Trophoblast cell (in vitro differentiated cells and primary cell): Measurements from ENCODE around the gene CSTA. TPM values are rescaled to one million over a fixed set of nuclear protein-coding genes. Genes with fewer than 3 reads are reported as not detected.

Experiments
- DNase-seq, 2 donors: peaks; one replicate each; pipeline ENCODE4 v3.0.0-alpha.2; 2016
- H2AFZ ChIP-seq: 2 replicates; pipeline ENCODE4 v1.6.1; 2013; ENCODE audit warnings: low read length, moderate library complexity, mild to moderate bottlenecking; ENCODE audit not compliant: insufficient read depth, poor library complexity
- H2AK5ac ChIP-seq: 2 replicates; pipeline ENCODE4 v1.6.1; 2013; ENCODE audit warnings: mild to moderate bottlenecking, low read length
- H2BK120ac ChIP-seq: 2 replicates; pipeline ENCODE4 v1.6.1; 2013; ENCODE audit warnings: low read length, mild to moderate bottlenecking, moderate library complexity; ENCODE audit not compliant: insufficient read depth, poor library complexity
- H2BK12ac ChIP-seq: 2 replicates; pipeline ENCODE4 v1.6.1; 2013; ENCODE audit warnings: mild to moderate bottlenecking, low read length, moderate library complexity
- H2BK5ac ChIP-seq: 2 replicates; pipeline ENCODE4 v1.6.1; 2013; ENCODE audit warnings: low read length, low read depth, moderate library complexity, mild to moderate bottlenecking; ENCODE audit not compliant: poor library complexity
- H3K14ac ChIP-seq: 2 replicates; pipeline ENCODE4 v1.6.1; 2013; ENCODE audit warnings: mild to moderate bottlenecking, low read length
- H3K18ac ChIP-seq: 2 replicates; pipeline ENCODE4 v1.6.1; 2013; ENCODE audit warnings: mild to moderate bottlenecking, low read length
- H3K23ac ChIP-seq: 2 replicates; pipeline ENCODE4 v1.6.1; 2013; ENCODE audit warnings: low read length
- H3K27ac ChIP-seq: 2 replicates; pipeline ENCODE4 v1.5.1; 2013; ENCODE audit warnings: low read depth, mild to moderate bottlenecking, inconsistent platforms, low read length, moderate library complexity
- H3K27me3 ChIP-seq: 2 replicates; pipeline ENCODE4 v1.6.1; 2013; ENCODE audit warnings: inconsistent platforms, mild to moderate bottlenecking, low read length, moderate library complexity; ENCODE audit not compliant: insufficient read depth
- H3K36me3 ChIP-seq, 2 experiments: 1 replicate in 1 of 2; 2 replicates in 1 of 2; pipeline ENCODE4 v1.6.1; 2013; ENCODE audit warnings: low read length in 2 of 2, mild to moderate bottlenecking in 2 of 2, moderate library complexity in 1 of 2; ENCODE audit not compliant: insufficient read depth in 2 of 2, control insufficient read depth in 1 of 2
- H3K4ac ChIP-seq: 2 replicates; pipeline ENCODE4 v1.6.1; 2013; ENCODE audit warnings: low read depth, mild to moderate bottlenecking, low read length, moderate library complexity
- H3K4me1 ChIP-seq, 2 experiments: 1 replicate in 1 of 2; 2 replicates in 1 of 2; pipeline ENCODE4 v1.6.1; 2013; ENCODE audit warnings: low read length in 2 of 2, mild to moderate bottlenecking in 2 of 2, moderate library complexity in 1 of 2; ENCODE audit not compliant: insufficient read depth in 2 of 2, control insufficient read depth in 1 of 2
- H3K4me2 ChIP-seq: 2 replicates; pipeline ENCODE4 v1.6.1; 2013; ENCODE audit warnings: inconsistent platforms, mild to moderate bottlenecking, low read length, moderate library complexity
- H3K4me3 ChIP-seq: 2 replicates; pipeline ENCODE4 v1.5.1; 2013; ENCODE audit warnings: mild to moderate bottlenecking, low read depth, low read length, inconsistent platforms
- H3K79me1 ChIP-seq: one replicate; pipeline ENCODE4 v1.6.1; 2013; ENCODE audit warnings: low read length
- H3K79me2 ChIP-seq: 2 replicates; pipeline ENCODE4 v1.6.1; 2013; ENCODE audit warnings: low read length, mild to moderate bottlenecking; ENCODE audit not compliant: control insufficient read depth, insufficient read depth, poor library complexity
- H3K9ac ChIP-seq: 2 replicates; pipeline ENCODE4 v1.6.1; 2013; ENCODE audit warnings: mild to moderate bottlenecking, low read length
- H3K9me3 ChIP-seq: 2 replicates; pipeline ENCODE4 v1.6.1; 2013; ENCODE audit warnings: low read depth, mild to moderate bottlenecking, control low read depth, inconsistent platforms, low read length; ENCODE audit not compliant: insufficient read depth
- H4K12ac ChIP-seq: 2 replicates; pipeline ENCODE4 v1.6.1; 2013; ENCODE audit warnings: low read depth, mild to moderate bottlenecking, low read length, moderate library complexity
- H4K8ac ChIP-seq: 2 replicates; pipeline ENCODE4 v1.6.1; 2013; ENCODE audit warnings: low read depth, mild to moderate bottlenecking, low read length, moderate library complexity
- H4K91ac ChIP-seq: one replicate; pipeline ENCODE4 v1.6.1; 2013; ENCODE audit warnings: low read depth, mild to moderate bottlenecking, low read length, moderate library complexity
- WGBS: extraction: QIAGEN DNeasy Blood & Tissue Kit; methylation state at CpG from one replicate; pipeline ENCODE4 v1.1.7; 2013; ENCODE audit warnings: missing lambda C conversion rate; ENCODE audit not compliant: insufficient read length, insufficient coverage; ENCODE audit errors: extremely low coverage; 5-methylcytosine and 5-hydroxymethylcytosine counted together
- polyA plus RNA-seq: library from polyadenylated mRNA; stranded (reverse); fragments of 200-250 nt; gene quantifications from 2 replicates; pipeline ENCODE4 v1.2.3, GENCODE V29; 2013

Gene CSTA
- polyA plus RNA-seq = 1.2 and 2.1 TPM in 2 replicates

GRCh38 chr3:122324871-122325323, at the start of gene CSTA:
Gene CSTA (plus strand): TSS chr3:122325248. CDS start chr3:122325293, 45 bp downstream.
- no CpG with 5 or more reads among the region's 6 CpGs for WGBS
- no peak within 1 kb of the TSS for H3K27ac ChIP-seq
- no peak within 1 kb of the TSS for H2BK5ac ChIP-seq
- H3K27me3 ChIP-seq = no peaks in the 10 kb centered on the region
- no peak within 1 kb of the TSS for H3K4me3 ChIP-seq
- H2BK12ac ChIP-seq = no peak within 1 kb of the TSS
- H3K79me1 ChIP-seq = no peaks in the 10 kb centered on the region
- no peak within 1 kb of the TSS for H3K18ac ChIP-seq
- H2BK120ac ChIP-seq = no peak within 1 kb of the TSS
- H3K4me1 ChIP-seq = no peaks in the 10 kb centered on the region
- peak; percentile 19 to 67 for DNase-seq
- no peak within 1 kb of the TSS for H4K8ac ChIP-seq
- H4K91ac ChIP-seq = no peak within 1 kb of the TSS
- no peak within 1 kb of the TSS for H3K23ac ChIP-seq
- no peak within 1 kb of the TSS for H3K14ac ChIP-seq
- H3K79me2 ChIP-seq = no peaks in the 10 kb centered on the region
- no peak within 1 kb of the TSS for H3K4ac ChIP-seq
- H3K9me3 ChIP-seq = no peaks in the 10 kb centered on the region
- H3K4me2 ChIP-seq = no peak within 1 kb of the TSS
- H2AK5ac ChIP-seq = no peak within 1 kb of the TSS
- no peak within 1 kb of the TSS for H4K12ac ChIP-seq
- no peak within 1 kb of the TSS for H2AFZ ChIP-seq
- H3K9ac ChIP-seq = no peak within 1 kb of the TSS
- H3K36me3 ChIP-seq = no peaks in the 10 kb centered on the region

- Histone ChIP-seq H4K12ac (no peak overlapping the region), H3K4ac (no peak overlapping the region), H2BK5ac (no peak overlapping the region), H3K79me1 (no peaks in the 10 kb centered on the region), H3K4me1 (no peaks in the 10 kb centered on the region), H2BK120ac (no peak overlapping the region), H4K8ac (no peak overlapping the region), H3K36me3 (no peaks in the 10 kb centered on the region), H4K91ac (no peak overlapping the region), H3K27me3 (no peaks in the 10 kb centered on the region), H2AK5ac (no peak overlapping the region), H2BK12ac (no peak overlapping the region), H3K23ac (no peak overlapping the region), H3K27ac (no peak overlapping the region), H3K9ac (no peak overlapping the region), H3K14ac (no peak overlapping the region), H3K79me2 (no peaks in the 10 kb centered on the region), H2AFZ (no peak overlapping the region), H3K4me2 (no peak overlapping the region), H3K18ac (no peak overlapping the region), H3K9me3 (no peaks in the 10 kb centered on the region), H3K4me3 (no peak overlapping the region)
- no CpG with 5 or more reads among the region's 3 CpGs for whole genome bisulfite sequencing
- no peak for DNase-seq
Measured at GRCh38 chr3:122281891-122282290, 43.2 kb upstream of the CSTA start.

- Histone ChIP-seq H3K79me2 (no peaks in the 10 kb centered on the region), H3K27ac (no peak overlapping the region), H3K4me3 (no peak overlapping the region), H3K23ac (no peak overlapping the region), H2AFZ (no peak overlapping the region), H4K91ac (no peak overlapping the region), H2BK5ac (no peak overlapping the region), H3K4ac (no peak overlapping the region), H3K14ac (no peak overlapping the region), H4K8ac (no peak overlapping the region), H3K9me3 (no peaks in the 10 kb centered on the region), H3K27me3 (no peaks in the 10 kb centered on the region), H2BK12ac (no peak overlapping the region), H3K18ac (no peak overlapping the region), H2AK5ac (no peak overlapping the region), H3K4me2 (no peak overlapping the region), H3K79me1 (no peaks in the 10 kb centered on the region), H2BK120ac (no peak overlapping the region), H4K12ac (no peak overlapping the region), H3K9ac (no peak overlapping the region), H3K4me1 (no peaks in the 10 kb centered on the region), H3K36me3 (no peaks in the 10 kb centered on the region)
- WGBS = no CpG with 5 or more reads among the region's 22 CpGs
- DNase-seq = peak in 1 of 2 donors; percentile 17
Measured at GRCh38 chr3:122283796-122284445, 41.1 kb upstream of the CSTA start.

GRCh38 chr3:122284486-122284885, 40.6 kb upstream of the CSTA start:
- Histone ChIP-seq H2BK5ac (no peak overlapping the region), H2BK12ac (no peak overlapping the region), H2AFZ (no peak overlapping the region), H3K27ac (no peak overlapping the region), H3K9ac (no peak overlapping the region), H4K12ac (no peak overlapping the region), H3K79me2 (no peaks in the 10 kb centered on the region), H3K27me3 (no peaks in the 10 kb centered on the region), H3K23ac (no peak overlapping the region), H3K14ac (no peak overlapping the region), H3K36me3 (no peaks in the 10 kb centered on the region), H3K4me1 (no peaks in the 10 kb centered on the region), H2BK120ac (no peak overlapping the region), H3K9me3 (no peaks in the 10 kb centered on the region), H4K91ac (no peak overlapping the region), H2AK5ac (no peak overlapping the region), H3K4me3 (no peak overlapping the region), H3K4ac (no peak overlapping the region), H3K18ac (no peak overlapping the region), H3K79me1 (no peaks in the 10 kb centered on the region), H3K4me2 (no peak overlapping the region), H4K8ac (no peak overlapping the region)
- no CpG with 5 or more reads among the region's 20 CpGs for WGBS
- no peak for DNase-seq
